Stimulated activated CD8-positive, alpha-beta memory T cell treated with anti-CD3 and anti-CD28 coated beads, Interleukin-4, amount 100 ng/mL, for 24 hours (primary cell): ENCODE measurements around the gene CIITA.
"Not testable (repeated sequence)": the region's sequence is repeated elsewhere in the genome, so short reads cannot be mapped to it uniquely, and the experiment has no call there.

ENCODE experiments used
- DNase-seq: peaks from one replicate; pipeline ENCODE4 v3.0.0-alpha.2; 2020; ENCODE audit warnings: low read depth

CIITA gene, protein sequence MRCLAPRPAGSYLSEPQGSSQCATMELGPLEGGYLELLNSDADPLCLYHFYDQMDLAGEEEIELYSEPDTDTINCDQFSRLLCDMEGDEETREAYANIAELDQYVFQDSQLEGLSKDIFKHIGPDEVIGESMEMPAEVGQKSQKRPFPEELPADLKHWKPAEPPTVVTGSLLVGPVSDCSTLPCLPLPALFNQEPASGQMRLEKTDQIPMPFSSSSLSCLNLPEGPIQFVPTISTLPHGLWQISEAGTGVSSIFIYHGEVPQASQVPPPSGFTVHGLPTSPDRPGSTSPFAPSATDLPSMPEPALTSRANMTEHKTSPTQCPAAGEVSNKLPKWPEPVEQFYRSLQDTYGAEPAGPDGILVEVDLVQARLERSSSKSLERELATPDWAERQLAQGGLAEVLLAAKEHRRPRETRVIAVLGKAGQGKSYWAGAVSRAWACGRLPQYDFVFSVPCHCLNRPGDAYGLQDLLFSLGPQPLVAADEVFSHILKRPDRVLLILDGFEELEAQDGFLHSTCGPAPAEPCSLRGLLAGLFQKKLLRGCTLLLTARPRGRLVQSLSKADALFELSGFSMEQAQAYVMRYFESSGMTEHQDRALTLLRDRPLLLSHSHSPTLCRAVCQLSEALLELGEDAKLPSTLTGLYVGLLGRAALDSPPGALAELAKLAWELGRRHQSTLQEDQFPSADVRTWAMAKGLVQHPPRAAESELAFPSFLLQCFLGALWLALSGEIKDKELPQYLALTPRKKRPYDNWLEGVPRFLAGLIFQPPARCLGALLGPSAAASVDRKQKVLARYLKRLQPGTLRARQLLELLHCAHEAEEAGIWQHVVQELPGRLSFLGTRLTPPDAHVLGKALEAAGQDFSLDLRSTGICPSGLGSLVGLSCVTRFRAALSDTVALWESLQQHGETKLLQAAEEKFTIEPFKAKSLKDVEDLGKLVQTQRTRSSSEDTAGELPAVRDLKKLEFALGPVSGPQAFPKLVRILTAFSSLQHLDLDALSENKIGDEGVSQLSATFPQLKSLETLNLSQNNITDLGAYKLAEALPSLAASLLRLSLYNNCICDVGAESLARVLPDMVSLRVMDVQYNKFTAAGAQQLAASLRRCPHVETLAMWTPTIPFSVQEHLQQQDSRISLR

DNA sequence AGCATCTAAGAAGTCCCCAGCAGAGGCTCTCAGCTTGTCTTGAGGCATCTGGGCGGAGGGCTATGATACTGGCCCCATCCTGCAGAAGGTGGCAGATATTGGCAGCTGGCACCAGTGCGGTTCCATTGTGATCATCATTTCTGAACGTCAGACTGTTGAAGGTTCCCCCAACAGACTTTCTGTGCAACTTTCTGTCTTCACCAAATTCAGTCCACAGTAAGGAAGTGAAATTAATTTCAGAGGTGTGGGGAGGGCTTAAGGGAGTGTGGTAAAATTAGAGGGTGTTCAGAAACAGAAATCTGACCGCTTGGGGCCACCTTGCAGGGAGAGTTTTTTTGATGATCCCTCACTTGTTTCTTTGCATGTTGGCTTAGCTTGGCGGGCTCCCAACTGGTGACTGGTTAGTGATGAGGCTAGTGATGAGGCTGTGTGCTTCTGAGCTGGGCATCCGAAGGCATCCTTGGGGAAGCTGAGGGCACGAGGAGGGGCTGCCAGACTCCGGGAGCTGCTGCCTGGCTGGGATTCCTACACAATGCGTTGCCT lies at the start of gene CIITA:
CIITA (plus strand) TSS at position 404 of the 543 bp plus-strand sequence; CDS start at position 533, 129 bp downstream.
- DNase-seq: peak; percentile 55

- no peak for DNase-seq
Observed at GRCh38 chr16:10827691-10828341, 49.2 kb upstream of the CIITA start.

DNA sequence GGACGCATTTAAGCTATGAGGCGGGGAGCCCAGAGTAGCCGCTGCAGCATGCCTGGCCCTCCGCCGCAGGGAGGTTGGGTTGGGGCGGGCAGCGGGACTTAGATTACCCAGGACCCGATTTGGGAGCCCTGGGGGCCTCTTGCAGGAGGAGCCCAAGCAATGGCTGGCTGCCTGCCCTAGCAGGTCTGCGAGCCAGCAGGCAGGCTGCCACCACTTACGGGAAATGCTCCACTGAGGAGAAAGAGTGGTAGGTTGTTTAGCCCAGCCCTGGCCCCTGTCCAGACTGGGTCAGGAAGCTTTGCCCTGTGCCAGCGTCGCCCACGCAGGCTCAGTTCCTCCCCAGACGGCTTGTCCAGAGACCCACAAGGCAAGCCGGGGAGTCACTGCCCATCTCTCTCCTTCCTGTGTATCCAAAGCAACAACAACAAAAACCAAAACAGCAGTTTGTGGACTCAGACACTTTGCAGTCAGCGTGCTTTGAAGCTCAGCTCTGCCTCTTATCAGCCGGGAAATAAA lies 48.1 kb upstream of the CIITA start:
- DNase-seq: no peak

DNA sequence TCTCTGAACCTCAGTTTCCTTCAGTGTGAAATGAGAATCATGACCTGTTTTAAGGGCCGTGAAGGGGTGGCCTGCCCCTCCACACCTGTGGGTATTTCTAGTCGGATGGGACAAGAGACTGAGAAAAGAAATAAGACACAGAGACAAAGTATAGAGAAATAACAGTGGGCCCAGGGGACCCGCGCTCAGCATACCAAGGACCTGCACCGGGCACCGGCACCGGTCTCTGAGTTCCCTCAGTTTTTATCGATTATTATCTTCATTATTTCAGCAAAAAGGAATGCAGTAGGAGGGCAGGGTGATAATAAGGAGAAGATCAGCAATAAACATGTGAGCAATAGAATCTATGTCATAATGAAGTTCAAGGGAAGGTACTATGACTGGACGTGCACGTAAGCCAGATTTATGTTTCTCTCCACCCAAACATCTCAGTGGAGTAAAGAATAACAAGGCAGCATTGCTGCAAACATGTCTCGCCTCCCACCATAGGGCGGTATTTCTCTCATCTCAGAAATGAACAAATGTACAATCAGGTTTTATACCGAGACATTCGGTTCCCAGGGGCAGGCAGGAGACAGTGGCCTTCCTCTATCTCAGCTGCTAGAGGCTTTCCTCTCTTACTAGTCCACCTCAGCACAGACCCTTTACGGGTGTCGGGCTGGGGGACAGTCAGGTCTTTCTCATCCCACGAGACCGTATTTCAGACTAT lies 47.5 kb upstream of the CIITA start:
- DNase-seq: not testable (repeated sequence)

DNA sequence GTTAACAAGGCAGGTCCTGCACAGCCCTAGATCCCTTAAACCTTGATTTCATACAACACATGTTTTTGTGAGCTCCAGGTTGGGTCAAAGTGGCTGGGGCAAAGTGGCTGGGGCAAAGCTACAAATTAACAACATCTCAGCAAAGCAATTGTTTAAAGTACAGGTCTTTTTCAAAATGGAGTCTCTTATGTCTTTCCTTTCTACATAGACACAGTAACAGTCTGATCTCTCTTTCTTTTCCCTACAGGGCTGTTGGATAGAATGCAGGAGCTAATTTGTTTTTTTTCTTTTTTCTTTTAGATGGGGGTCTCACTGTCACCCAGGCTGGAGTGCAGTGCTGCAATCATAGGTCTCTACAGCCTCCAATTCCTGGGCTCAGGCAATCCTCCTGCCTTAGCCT lies 46.8 kb upstream of the CIITA start:
- DNase-seq: not testable (repeated sequence)

DNA sequence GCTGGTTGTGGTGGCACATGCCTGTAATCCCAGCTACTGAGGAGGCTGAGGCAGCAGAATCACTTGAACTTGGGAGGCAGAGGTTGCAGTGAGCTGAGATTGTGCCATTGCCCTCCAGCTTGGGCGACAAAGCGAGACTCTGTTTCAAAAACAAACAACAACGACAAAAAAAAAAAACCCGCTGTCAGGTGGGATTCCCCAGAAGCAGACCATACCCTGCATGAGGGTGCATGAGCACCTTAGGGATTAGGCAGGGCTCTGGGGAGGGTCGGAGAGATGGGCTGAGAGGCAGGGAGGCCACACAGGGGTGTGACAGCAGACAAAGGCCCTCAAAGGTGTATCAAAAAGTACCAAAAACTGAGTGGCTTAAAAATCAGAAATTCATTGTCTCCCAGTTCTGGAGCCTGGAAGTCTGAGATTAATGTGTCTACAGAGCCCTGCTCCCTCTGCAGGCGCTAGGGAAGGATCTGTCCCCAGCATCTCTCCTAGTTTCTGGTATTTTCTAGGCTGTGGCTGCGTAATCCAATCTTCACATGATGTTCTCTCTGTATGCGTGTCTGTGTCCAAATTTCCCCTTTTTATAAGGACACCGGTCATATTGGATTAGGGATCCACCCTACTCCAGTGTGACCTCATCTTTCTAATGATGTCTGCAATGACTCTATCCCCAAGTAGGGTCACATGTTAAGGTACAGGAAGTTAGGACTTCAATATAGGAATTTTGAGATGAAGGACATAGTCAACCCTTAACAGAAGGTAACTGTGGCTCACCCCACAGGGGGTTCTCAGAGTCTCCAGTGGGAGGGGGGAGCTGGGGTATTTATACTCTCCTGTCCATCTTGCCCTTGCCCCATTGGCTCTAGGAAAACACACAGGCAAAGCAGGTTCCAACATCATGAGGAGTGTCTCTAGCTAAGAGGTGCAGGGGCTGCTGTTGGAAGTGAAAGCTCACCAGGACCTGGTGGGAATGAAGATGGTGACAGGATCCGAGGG lies 44.8 kb upstream of the CIITA start:
- no peak for DNase-seq

DNA sequence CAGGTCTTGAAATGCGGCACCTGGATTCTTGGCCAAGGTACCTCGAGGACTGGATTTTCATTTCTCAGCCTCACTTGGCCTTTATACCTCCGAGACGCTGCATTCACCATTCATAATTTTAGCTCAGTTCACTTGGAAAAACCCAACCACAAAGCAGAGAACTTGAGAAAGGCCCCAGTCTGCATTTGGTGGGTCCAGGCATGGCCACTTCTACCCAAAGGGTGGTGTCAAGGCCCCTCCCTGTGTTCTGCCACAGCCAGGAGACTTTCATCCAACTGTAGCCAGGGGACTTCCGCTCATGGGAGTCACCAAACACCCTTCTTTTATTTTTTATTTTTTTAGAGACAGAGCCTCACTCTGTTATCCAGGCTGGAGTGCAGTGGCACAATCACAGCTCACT lies 43.7 kb upstream of the CIITA start:
- no peak for DNase-seq

GRCh38 chr16:10834130-10834529 lies 42.9 kb upstream of the CIITA start:
- DNase-seq: no peak

- DNase-seq: no peak
Observed at GRCh38 chr16:10834766-10835165, 42.2 kb upstream of the CIITA start.

DNA sequence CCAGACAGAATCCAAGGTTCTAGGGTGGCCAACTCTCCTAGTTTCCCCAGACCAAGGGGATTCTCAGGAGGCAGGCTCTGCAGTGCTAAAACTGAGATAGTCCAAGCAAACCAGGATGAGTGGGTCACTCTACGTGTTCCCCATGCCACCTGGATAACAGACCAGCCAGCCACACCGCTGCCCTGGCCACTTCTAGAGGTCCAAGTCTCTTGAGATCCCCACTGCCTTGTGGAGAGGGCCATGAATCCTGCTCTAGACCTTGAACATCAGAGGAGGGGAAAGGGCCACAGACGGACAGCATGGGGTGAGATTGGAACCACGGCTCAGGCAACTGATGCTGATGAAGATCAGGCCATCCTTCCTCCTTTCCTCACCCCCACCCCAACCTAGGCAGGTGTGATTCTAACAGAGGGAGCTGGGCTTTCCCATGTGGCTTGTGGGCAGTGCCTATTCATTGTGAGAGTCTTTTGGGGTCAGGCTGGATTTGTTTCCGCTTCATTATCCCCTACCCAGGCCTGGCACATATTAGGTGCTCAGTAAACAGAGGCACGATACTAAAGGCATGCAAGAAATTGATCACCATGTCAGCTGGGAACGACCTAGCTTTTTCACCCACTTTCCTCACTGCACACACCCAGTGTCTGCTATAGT lies 41.6 kb upstream of the CIITA start:
- DNase-seq: no peak

DNA sequence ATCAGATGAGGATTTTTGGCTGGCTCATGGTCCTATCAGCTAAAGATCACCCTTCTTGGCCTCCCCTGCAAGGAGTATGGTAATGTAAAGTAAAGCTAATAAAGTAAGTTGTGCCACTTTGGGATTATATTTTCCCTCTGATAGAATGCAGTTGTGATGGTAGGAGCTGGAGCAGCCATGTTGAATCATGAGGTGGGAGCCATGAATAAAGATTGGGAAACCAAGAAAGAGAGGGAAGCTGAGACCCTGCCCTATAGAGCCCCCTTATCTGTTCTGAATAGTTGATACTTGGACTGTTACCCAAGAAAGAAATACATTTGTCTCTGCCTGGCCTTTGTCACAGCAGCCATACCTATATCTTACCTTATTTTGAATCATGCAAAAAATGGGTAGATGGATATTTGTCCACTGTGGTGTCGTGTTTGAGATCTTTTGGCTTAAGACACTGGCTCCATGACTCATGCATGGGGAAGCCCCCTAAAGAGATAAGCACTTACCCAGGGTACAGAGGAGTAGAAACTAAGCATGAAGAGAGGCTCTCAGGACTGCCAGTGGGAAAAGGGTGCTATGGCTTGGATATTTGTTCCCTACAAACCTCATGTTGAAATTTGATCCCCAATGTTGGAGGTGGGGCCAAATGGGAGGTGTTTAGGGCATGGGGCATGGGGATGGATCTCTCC lies 40.7 kb upstream of the CIITA start:
- no peak for DNase-seq

DNA sequence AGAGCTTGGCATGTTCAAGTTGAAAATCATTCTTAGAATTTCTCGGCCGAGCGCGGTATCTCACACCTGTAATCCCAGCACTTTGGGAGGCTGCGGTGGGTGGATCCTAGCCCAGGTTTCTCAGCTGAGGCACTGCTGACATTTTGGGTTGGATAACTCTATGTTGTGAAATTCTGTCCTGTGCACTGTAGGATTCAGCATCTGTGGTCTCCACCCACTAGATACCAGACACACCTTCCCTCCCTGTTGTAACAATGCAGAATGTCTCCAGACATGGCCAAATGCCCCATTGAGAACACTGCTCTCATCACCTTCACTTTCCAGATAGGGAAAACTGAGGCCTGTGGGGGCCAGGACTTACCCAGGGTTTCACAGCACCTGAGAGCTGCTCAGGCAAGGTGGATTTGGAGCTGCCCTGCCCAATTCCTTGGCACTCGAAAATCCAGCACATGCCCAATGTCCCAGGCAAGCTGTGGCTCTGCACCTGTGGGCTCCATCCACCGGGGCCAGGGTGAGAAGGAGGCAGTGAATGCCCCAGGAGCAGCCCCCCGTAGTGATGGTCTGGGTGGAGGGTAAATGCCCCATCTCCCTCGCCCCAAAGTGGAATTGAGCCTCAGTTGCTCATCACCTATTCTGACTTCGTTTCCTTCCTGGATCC lies 38.3 kb upstream of the CIITA start:
- no peak for DNase-seq

DNA sequence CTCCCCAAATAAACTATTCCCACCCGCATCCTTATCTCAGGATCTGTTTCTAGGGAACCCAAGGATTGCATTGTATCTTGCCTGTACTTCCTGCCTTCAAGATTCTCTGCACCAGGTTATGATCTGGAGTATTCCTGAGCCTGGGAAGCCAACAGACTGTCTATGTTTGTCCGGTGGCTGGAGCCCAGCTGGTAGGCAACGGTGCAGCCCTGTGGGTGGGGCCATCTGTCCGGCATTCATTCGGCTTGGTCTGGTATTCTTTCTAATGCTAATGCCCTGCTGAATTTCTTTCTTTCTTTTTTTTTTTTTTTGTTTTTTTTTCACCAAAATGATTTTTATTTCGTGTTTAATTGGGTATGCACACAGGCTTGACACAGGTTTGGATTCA lies 37.7 kb upstream of the CIITA start:
- DNase-seq: no peak

GRCh38 chr16:10840703-10841102 lies 36.3 kb upstream of the CIITA start:
- DNase-seq: no peak

DNA sequence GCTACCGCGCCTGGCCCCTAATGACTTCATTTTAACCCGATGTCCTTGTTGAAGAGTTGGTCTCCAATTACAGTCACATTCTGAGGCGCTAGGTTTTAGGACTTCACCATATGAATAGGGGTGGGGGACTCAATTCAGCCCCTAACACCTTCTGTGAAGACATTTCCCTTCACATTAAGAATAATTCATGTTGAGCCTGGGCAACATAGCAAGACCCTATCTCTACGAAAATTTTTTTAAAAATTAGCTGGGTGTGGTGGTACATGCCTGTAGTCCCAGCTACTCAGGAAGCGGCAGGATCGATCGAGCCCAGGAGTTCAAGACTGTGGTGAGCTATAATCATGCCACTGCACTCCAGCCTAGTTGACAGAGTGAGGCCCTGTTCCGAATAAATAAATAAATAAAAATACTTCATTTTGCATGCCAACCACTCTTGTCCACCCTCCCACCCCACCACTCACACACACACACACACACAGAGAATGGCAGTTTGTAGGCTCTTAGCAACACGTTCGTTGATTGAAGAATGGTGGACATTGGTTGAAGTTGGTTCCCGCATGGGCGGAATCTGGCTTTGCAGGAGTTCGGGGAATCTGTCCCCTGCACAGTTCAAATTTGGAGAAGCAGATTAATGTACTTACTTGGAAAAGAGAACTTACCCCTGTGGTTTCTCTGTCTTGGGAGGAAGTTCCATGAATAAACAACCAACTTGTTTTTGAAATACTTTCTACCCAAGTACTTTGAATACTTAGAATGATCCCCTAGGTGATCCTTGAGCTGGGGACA lies 30.6 kb upstream of the CIITA start:
- no peak for DNase-seq

GRCh38 chr16:10847176-10847575 lies 29.8 kb upstream of the CIITA start:
- DNase-seq: no peak
